CD14-positive monocyte (primary cell): ENCODE data around the gene SLC35F3. TPM values are rescaled to one million over a fixed set of nuclear protein-coding genes. Genes with fewer than 3 reads are reported as not detected.

Source experiments
- DNase-seq, 3 donors: peaks; one replicate each; pipeline ENCODE4 v3.0.0-alpha.2; 2011 to 2022
- H2AFZ ChIP-seq: 2 replicates; pipeline ENCODE4 v1.6.0; 2012; ENCODE audit warnings: mild to moderate bottlenecking, low read depth, low read length, inconsistent platforms; ENCODE audit not compliant: insufficient read depth, poor library complexity, severe bottlenecking
- H3K27ac ChIP-seq, 2 donors: 1 replicate in 1 of 2; 2 replicates in 1 of 2; pipeline ENCODE4 v1.5.1; 2012 to 2013; ENCODE audit warnings: low read length in 2 of 2, control low read depth in 1 of 2, inconsistent platforms in 1 of 2, low read depth in 1 of 2, mild to moderate bottlenecking in 1 of 2
- H3K27me3 ChIP-seq, 2 donors: one replicate each; pipeline versions ENCODE4 v1.6.0 to v1.6.1; 2011 to 2013; ENCODE audit warnings: low read length in 2 of 2; ENCODE audit not compliant: control insufficient read depth in 2 of 2, insufficient read depth in 2 of 2
- H3K36me3 ChIP-seq, 2 donors: replicated peaks in 1 of 2; 1 replicate in 1 of 2; 2 replicates in 1 of 2; pipeline versions ENCODE4 v1.5.1 to v1.6.1; 2012 to 2013; ENCODE audit warnings: low read length in 2 of 2, control low read depth in 1 of 2, inconsistent platforms in 1 of 2, mild to moderate bottlenecking in 1 of 2; ENCODE audit not compliant: insufficient read depth in 2 of 2, control insufficient read depth in 1 of 2
- H3K4me1 ChIP-seq, 2 donors: 1 replicate in 1 of 2; 2 replicates in 1 of 2; pipeline versions ENCODE4 v1.5.1 to v1.6.1; 2012 to 2013; ENCODE audit warnings: low read length in 2 of 2, control low read depth in 1 of 2, inconsistent platforms in 1 of 2, mild to moderate bottlenecking in 1 of 2, moderate library complexity in 1 of 2; ENCODE audit not compliant: insufficient read depth in 2 of 2, control insufficient read depth in 1 of 2
- H3K4me2 ChIP-seq: replicated peaks from 2 replicates; pipeline ENCODE3; 2012; ENCODE audit warnings: low read length, moderate library complexity, mild to moderate bottlenecking; ENCODE audit not compliant: poor library complexity, severe bottlenecking; ENCODE audit errors: extremely low read depth
- H3K4me3 ChIP-seq, 3 experiments: fragments of 200-600 bp in 1 of 3; sonication (generic) in 1 of 3; replicated peaks in 1 of 3; 1 replicate in 2 of 3; 2 replicates in 1 of 3; pipeline ENCODE4 v1.5.1; 2011 to 2013; ENCODE audit warnings: low read length in 3 of 3, mild to moderate bottlenecking in 3 of 3, control low read depth in 2 of 3, low read depth in 2 of 3, inconsistent platforms in 1 of 3, moderate library complexity in 1 of 3
- H3K79me2 ChIP-seq: 2 replicates; pipeline ENCODE4 v1.6.0; 2012; ENCODE audit warnings: mild to moderate bottlenecking, control low read depth, inconsistent platforms, low read length, moderate library complexity; ENCODE audit not compliant: insufficient read depth
- H3K9ac ChIP-seq: 2 replicates; pipeline ENCODE4 v1.6.0; 2017; ENCODE audit warnings: low read length, mild to moderate bottlenecking; ENCODE audit not compliant: insufficient read depth, poor library complexity, severe bottlenecking
- H3K9me3 ChIP-seq, 2 donors: replicated peaks in 1 of 2; 1 replicate in 1 of 2; 2 replicates in 1 of 2; pipeline versions ENCODE4 v1.5.1 to v1.6.1; 2012 to 2013; ENCODE audit warnings: low read length in 2 of 2, control low read depth in 1 of 2; ENCODE audit not compliant: control insufficient read depth in 1 of 2, insufficient read depth in 1 of 2
- H4K20me1 ChIP-seq: 2 replicates; pipeline ENCODE4 v1.6.0; 2012; ENCODE audit warnings: mild to moderate bottlenecking, low read length, control low read depth, moderate library complexity; ENCODE audit not compliant: insufficient read depth
- H3K27ac Mint-ChIP-seq, 7 donors: one replicate each; pipeline ENCODE4 v1.8.0; 2020; ENCODE audit warnings: mild to moderate bottlenecking in 7 of 7, mixed read lengths in 7 of 7, moderate library complexity in 6 of 7, inconsistent platforms in 2 of 7
- H3K27me3 Mint-ChIP-seq, 3 donors: one replicate each; pipeline ENCODE4 v1.8.0; 2021 to 2022; ENCODE audit warnings: low read depth in 3 of 3, mild to moderate bottlenecking in 3 of 3, mixed read lengths in 3 of 3, moderate library complexity in 3 of 3, inconsistent platforms in 1 of 3
- H3K36me3 Mint-ChIP-seq, 2 donors: one replicate each; pipeline ENCODE4 v1.8.0; 2020; ENCODE audit warnings: mixed read lengths in 2 of 2, inconsistent platforms in 1 of 2, mild to moderate bottlenecking in 1 of 2
- H3K4me1 Mint-ChIP-seq: one replicate; pipeline ENCODE4 v1.8.0; 2020; ENCODE audit warnings: mild to moderate bottlenecking, mixed read lengths
- H3K4me3 Mint-ChIP-seq, 2 donors: one replicate each; pipeline ENCODE4 v1.8.0; 2020; ENCODE audit warnings: mild to moderate bottlenecking in 2 of 2, mixed read lengths in 2 of 2, moderate library complexity in 1 of 2
- H3K9me3 Mint-ChIP-seq, 7 donors: one replicate each; pipeline ENCODE4 v1.8.0; 2020 to 2022; ENCODE audit warnings: mixed read lengths in 7 of 7, mild to moderate bottlenecking in 6 of 7, moderate library complexity in 6 of 7, inconsistent platforms in 2 of 7
- CTCF ChIP-seq: fragments of 200-600 bp; IDR thresholded peaks from one replicate; pipeline ENCODE4 v1.8.0; 2022; ENCODE audit warnings: antibody characterized with exemption, mild to moderate bottlenecking
- WGBS: methylation state at CpG from one replicate; pipeline ENCODE4 v1.1.5; 2013; ENCODE audit warnings: missing lambda C conversion rate; ENCODE audit not compliant: insufficient coverage; 5-methylcytosine and 5-hydroxymethylcytosine counted together
- intact Hi-C, 2 donors: fragments of 100-400 bp; cut with micrococcal nuclease; formaldehyde crosslinking; loops; one replicate each; pipeline versions ENCODE4 v1.15.0 to v1.15.1; 2023
- polyA plus RNA-seq, 3 donors: library from polyadenylated mRNA; depleted of rRNA in 1 of 3; unstranded in 2 of 3; stranded (reverse) in 1 of 3; fragments of 300-500 nt in 2 of 3; fragments of >200 nt in 1 of 3; fragmentation: Illumina TruSeq in 2 of 3; gene quantifications; 1 replicate in 2 of 3; 2 replicates in 1 of 3; pipeline ENCODE4 v1.2.3, GENCODE V29; 2012 to 2021

Gene SLC35F3
- polyA plus RNA-seq, 3 donors: 0.17 to 0.78 TPM; not detected in 1

- DNase-seq: no peak
- WGBS: 83% methylated on average over 6 of the region's 9 CpGs
- H3K9me3 Mint-ChIP-seq: peaks cover 0 to 3% (median 1%) of the 10 kb centered on the region in 7 donors
- H4K20me1 ChIP-seq: no peaks in the 10 kb centered on the region
- no peak overlapping the region for H3K9ac ChIP-seq
- H3K27me3 Mint-ChIP-seq: peaks cover 3 to 6% (median 5%) of the 10 kb centered on the region in 3 donors
- H3K4me2 ChIP-seq: no peak overlapping the region
- no peak overlapping the region for H3K4me3 ChIP-seq
- no peaks in the 10 kb centered on the region for H3K36me3 Mint-ChIP-seq
- intact Hi-C loops: no loop called here
- no peak overlapping the region for H3K4me3 Mint-ChIP-seq
- H3K36me3 ChIP-seq: no peaks in the 10 kb centered on the region
- TF ChIP-seq CTCF: no peak
- H3K4me1 ChIP-seq: no peaks in the 10 kb centered on the region
- H3K27me3 ChIP-seq: no peaks in the 10 kb centered on the region
- no peaks in the 10 kb centered on the region for H3K9me3 ChIP-seq
- no peaks in the 10 kb centered on the region for H3K79me2 ChIP-seq
- H3K27ac ChIP-seq: no peak overlapping the region
- H3K27ac Mint-ChIP-seq: peak overlapping the region in 1 of 7 donors; percentile 28
- no peaks in the 10 kb centered on the region for H3K4me1 Mint-ChIP-seq
- H2AFZ ChIP-seq: no peak overlapping the region
Measured at GRCh38 chr1:234272656-234273312, 368.3 kb downstream of the SLC35F3 start.

GRCh38 chr1:234273981-234274380 is 369.5 kb downstream of the SLC35F3 start:
- H3K36me3 Mint-ChIP-seq: no peaks in the 10 kb centered on the region
- Histone ChIP-seq H3K27me3 (no peaks in the 10 kb centered on the region), H3K4me2 (no peak overlapping the region), H3K27ac (no peak overlapping the region), H3K36me3 (no peaks in the 10 kb centered on the region), H2AFZ (no peak overlapping the region), H3K9me3 (no peaks in the 10 kb centered on the region), H3K79me2 (no peaks in the 10 kb centered on the region), H4K20me1 (no peaks in the 10 kb centered on the region), H3K4me1 (no peaks in the 10 kb centered on the region), H3K9ac (no peak overlapping the region), H3K4me3 (no peak overlapping the region)
- no peak for TF ChIP-seq CTCF
- WGBS: 95% methylated on average over 4 of the region's 6 CpGs
- peaks cover 0 to 4% (median 0%) of the 10 kb centered on the region in 7 donors for H3K9me3 Mint-ChIP-seq
- intact Hi-C loops: no loop called here
- H3K4me3 Mint-ChIP-seq: no peak overlapping the region
- DNase-seq: no peak
- H3K4me1 Mint-ChIP-seq: no peaks in the 10 kb centered on the region
- H3K27me3 Mint-ChIP-seq: peaks cover 4 to 6% (median 5%) of the 10 kb centered on the region in 3 donors
- no peak overlapping the region for H3K27ac Mint-ChIP-seq
